ENCODE data around the gene SUGP2. TPM values are rescaled to one million over a fixed set of nuclear protein-coding genes. Genes with fewer than 3 reads are reported as not detected.
A peak's percentile ranks its signal among the peaks of the same experiment; 100 is the strongest.

The SUGP2 gene
- total and polyA plus RNA-seq, 2 experiments from 2014 or later: 102 to 109 TPM

DNA sequence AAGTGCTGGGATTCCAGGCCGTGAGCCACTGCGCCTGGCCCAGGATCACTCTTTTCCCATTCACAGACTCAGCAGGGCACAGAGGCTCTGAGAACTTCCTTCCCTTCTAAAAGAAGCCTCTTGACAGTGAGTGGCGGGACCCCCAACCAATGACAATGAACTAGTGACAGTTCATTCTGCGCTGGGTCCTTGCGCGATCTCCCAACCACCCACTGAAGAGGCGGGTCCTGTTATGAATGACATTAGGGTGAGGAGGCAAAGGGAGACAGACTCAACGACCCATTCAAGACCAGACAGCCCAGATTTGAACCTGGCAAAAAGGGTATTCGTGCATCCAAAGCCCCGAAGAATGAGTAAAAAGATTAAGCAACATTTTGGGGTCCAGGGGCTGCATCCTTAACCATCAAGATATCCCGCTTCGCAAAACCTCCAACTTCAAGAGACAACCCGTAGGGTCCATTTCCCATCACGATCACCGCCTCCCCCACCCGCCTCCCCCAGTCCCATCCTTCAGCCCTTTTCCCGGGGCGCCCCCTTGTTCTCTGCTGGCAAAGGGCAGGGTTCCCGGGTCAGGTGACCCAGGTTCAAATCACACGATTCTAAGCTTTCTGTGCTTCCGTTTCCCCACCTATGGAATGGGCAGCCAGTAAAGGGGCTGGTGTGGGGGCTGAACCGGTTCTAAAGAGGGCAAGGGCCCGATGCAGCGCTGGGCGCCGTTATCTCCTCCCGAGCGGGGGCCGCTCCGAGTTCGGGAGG, 719 bp downstream of the SUGP2 start:
- H3K79me2 ChIP-seq (replicated peaks; ENCODE audit: insufficient read depth): peaks cover 76% of the 10 kb centered on the region
- peaks cover 38% of the 10 kb centered on the region for H3K36me3 ChIP-seq (ENCODE audit: insufficient read depth)
- H3K36me3 Mint-ChIP-seq (ENCODE audit: low read depth): peaks cover 64% of the 10 kb centered on the region

More for the DNA sequence above, 719 bp downstream of the SUGP2 start:
- no peaks in the 10 kb centered on the region for H3K27me3 ChIP-seq (ENCODE audit: insufficient read depth)
- peak overlapping the region; percentile 99 for H3K4me2 ChIP-seq
- H3K9me2 ChIP-seq (ENCODE audit: insufficient read depth): no peaks in the 10 kb centered on the region
- peaks cover 54% of the 10 kb centered on the region for H4K20me1 ChIP-seq (replicated peaks; ENCODE audit: insufficient read depth)
- Mint-ChIP-seq H3K4me3 (peak overlapping the region; percentile 90), H3K27me3 (ENCODE audit: insufficient read depth, low read depth, poor library complexity) (peaks cover 15% of the 10 kb centered on the region), H3K27ac (peak overlapping the region; percentile 94), H3K9me3 (peaks cover 10% of the 10 kb centered on the region), H3K4me1 (peaks cover 14% of the 10 kb centered on the region)
- peaks cover 12% of the 10 kb centered on the region; the same call in 1 of the 2 replicates for H3K4me1 ChIP-seq (ENCODE audit: insufficient read depth)
- H3F3A ChIP-seq (replicated peaks; ENCODE audit: low read depth): peaks cover 17% of the 10 kb centered on the region
- H2AFZ ChIP-seq: no peak overlapping the region
- DNase-seq (ENCODE audit: low spot score) (peak; percentile 98), ATAC-seq (peak; percentile 86)
- H3K4me3 ChIP-seq: peak overlapping the region; percentile 91
- peak overlapping the region; percentile 93 for H3K27ac ChIP-seq (ENCODE audit: low read depth)
- no peak for TF ChIP-seq REST (IDR thresholded peaks at IDR 0.05; ENCODE audit: unreplicated experiment)
- TF ChIP-seq, protein P1, sequence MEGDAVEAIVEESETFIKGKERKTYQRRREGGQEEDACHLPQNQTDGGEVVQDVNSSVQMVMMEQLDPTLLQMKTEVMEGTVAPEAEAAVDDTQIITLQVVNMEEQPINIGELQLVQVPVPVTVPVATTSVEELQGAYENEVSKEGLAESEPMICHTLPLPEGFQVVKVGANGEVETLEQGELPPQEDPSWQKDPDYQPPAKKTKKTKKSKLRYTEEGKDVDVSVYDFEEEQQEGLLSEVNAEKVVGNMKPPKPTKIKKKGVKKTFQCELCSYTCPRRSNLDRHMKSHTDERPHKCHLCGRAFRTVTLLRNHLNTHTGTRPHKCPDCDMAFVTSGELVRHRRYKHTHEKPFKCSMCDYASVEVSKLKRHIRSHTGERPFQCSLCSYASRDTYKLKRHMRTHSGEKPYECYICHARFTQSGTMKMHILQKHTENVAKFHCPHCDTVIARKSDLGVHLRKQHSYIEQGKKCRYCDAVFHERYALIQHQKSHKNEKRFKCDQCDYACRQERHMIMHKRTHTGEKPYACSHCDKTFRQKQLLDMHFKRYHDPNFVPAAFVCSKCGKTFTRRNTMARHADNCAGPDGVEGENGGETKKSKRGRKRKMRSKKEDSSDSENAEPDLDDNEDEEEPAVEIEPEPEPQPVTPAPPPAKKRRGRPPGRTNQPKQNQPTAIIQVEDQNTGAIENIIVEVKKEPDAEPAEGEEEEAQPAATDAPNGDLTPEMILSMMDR (conservative IDR thresholded peaks at IDR 0.05; ENCODE audit: low read depth in 2 of 2): peak; percentile 14 to 17; a peak in 1 of 4 replicates
- TF ChIP-seq POLR2AphosphoS5 (IDR thresholded peaks at IDR 0.05; ENCODE audit: low read depth): peak; percentile 39; the same call in 1 of the 2 replicates
- peak; percentile 66 for TF ChIP-seq CREB1 (CRISPR knock-in tag; IDR thresholded peaks at IDR 0.05; ENCODE audit: low read depth)
- TF ChIP-seq ZNF462 (CRISPR knock-in tag; IDR thresholded peaks at IDR 0.05): no peak

Measured in GM23338 (cell line).